Omental fat pad (tissue), 4 donors: ENCODE measurements around the gene CD40LG. TPM values are rescaled to one million over a fixed set of nuclear protein-coding genes. Genes with fewer than 3 reads are reported as not detected.

ENCODE experiments used
- ATAC-seq: fragments of 150-250 bp; one replicate; pipeline ENCODE4 v1.9.1; 2016; ENCODE audit warnings: mild to moderate bottlenecking, moderate library complexity; ENCODE audit not compliant: low FRiP score
- DNase-seq: peaks from one replicate; pipeline ENCODE4 v3.0.0-alpha.2; 2019; ENCODE audit warnings: low spot score
- total RNA-seq, 4 donors: library from RNA; depleted of rRNA; stranded (reverse); fragments of >200 nt; gene quantifications; one replicate each; pipeline ENCODE4 v1.1.0, GENCODE V29; 2016
- TF ChIP-seq, protein P1 (sequence below), 3 donors: fragments of 450-650 bp; IDR thresholded peaks; one replicate each; pipeline ENCODE4 v1.5.1; 2016 to 2017; ENCODE audit warnings: antibody characterized with exemption in 3 of 3, mild to moderate bottlenecking in 3 of 3, moderate library complexity in 2 of 3

CD40LG gene
- total RNA-seq, 4 donors from 2014 or later, result 0.36 to 1.4 (median 0.50) TPM; not detected in 1

DNA sequence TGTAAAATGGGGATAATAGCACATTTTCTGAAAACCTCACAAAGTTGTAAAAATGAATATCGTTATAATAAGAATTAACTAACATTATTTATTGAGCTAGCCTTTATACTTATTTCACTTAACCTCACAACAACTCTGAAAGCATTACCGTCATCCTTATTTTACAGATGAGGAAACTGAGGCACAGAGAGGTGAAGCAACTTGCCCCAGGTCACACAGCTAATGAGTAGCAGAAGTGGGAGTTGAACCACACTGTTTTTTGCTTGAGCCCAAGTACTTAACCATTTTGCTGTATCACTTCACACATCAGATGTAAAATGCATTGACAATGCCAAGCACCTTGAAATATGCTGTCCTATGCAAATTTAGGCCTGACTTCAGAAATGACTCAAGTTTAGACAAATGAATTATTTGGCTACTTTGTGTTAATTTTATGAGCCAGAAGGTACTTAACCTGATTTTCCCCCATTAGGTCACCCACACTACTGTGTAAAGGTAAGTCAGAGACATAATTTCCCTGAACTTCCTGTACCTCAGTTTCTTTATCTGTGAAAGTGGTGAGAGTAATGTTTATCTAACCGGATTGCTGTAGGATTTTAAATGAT lies 23.1 kb downstream of the CD40LG start:
- DNase-seq (no peak), ATAC-seq (no peak)
- TF ChIP-seq, protein P1, sequence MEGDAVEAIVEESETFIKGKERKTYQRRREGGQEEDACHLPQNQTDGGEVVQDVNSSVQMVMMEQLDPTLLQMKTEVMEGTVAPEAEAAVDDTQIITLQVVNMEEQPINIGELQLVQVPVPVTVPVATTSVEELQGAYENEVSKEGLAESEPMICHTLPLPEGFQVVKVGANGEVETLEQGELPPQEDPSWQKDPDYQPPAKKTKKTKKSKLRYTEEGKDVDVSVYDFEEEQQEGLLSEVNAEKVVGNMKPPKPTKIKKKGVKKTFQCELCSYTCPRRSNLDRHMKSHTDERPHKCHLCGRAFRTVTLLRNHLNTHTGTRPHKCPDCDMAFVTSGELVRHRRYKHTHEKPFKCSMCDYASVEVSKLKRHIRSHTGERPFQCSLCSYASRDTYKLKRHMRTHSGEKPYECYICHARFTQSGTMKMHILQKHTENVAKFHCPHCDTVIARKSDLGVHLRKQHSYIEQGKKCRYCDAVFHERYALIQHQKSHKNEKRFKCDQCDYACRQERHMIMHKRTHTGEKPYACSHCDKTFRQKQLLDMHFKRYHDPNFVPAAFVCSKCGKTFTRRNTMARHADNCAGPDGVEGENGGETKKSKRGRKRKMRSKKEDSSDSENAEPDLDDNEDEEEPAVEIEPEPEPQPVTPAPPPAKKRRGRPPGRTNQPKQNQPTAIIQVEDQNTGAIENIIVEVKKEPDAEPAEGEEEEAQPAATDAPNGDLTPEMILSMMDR (IDR thresholded peaks at IDR 0.05), result no peak

DNA sequence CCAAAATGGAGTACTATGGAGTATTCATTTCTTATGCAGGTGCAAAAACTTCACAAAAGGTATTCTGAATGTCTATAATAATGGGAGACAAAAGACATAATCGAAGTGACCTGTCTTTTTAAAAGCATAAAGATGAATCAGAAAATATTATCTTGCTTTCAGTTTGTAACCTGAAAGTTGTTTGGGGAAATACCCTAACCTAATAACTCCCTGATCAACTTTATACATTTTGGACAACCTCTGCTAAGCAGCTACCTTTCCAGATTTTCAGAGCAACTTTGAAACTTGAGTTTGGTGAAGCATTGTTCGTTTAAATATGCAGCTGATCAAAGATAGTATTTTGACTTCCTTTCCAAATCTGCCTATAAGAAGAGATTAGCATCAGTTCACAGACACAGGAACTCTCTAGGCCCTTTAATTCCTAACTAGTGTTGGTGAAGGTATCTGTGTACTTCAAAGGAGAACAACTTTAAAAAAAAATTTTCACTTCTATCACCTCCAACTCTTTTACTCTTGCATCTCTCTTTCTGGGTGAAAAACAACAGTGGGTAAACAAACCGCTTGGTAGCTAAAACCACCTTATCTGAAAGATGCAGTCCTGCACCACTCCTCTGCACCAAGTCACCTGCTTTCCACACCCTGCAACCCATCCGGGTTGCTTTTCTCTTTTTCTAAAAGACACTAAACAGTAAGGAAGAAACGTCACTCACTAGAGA lies 26.5 kb downstream of the CD40LG start:
- TF ChIP-seq, protein P1 (IDR thresholded peaks at IDR 0.05), result no peak
- ATAC-seq (no peak), DNase-seq (no peak)

DNA sequence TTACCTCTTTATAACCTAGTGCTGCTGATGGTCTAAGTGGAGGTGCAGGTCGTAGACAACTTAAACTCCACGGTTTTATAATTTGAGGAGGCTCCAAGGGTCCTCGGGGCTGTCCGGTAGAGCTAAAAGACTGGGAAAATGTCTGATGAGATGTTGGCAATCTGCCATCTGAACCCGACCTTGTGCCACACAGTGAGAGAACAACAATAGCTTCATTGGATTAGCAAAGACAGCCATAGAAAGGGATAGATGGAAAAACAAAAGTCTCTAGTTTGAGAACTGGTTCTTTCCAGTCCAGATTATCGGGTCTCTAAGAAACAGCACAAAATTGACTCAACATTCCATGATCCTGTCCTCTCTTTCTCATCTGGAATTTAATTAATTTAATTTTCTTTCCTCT lies 31.6 kb downstream of the CD40LG start:
- DNase-seq, result no peak
- ATAC-seq, result no peak
- TF ChIP-seq, protein P1 (IDR thresholded peaks at IDR 0.05), result no peak

DNA sequence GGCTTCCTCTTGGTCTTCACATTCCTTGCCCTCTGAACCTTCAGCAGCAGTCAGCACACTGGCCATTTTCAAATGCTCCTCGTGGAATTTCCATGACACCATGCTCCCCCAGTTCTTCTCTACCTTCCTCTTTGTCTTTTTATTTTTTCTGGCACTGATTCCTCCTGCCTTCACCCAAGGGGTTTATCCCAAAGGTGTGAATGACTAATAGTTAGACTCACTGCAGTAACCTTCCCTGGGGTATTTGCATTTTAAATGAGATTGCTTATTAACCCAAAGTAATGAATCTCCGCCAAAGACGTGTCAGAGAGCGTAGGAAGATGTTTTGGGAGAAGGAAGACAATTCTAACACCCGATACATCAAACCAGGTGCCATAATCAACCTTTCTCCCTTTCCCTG lies 36.2 kb downstream of the CD40LG start:
- DNase-seq (no peak), ATAC-seq (no peak)
- TF ChIP-seq, protein P1 (IDR thresholded peaks at IDR 0.05), result no peak

DNA sequence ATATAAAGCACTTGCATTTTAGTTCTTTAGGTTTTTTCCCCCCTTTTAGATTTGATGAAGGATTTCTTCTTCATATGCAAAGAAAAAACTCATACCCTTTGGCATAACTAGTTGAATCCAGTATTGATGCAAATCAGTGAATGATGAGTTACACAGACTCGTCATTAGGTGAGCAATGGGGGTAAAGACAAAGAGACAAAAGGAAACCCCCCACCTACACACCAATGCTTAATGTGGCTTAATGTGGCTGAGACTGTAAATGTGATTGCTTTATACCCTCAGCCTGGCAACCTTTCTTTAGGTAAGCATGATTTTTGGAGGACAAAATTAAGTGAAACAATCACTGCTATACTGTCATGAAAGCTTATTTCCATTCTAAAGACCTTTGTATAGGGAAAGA lies 39.5 kb downstream of the CD40LG start:
- TF ChIP-seq, protein P1 (IDR thresholded peaks at IDR 0.05), result no peak
- no peak for ATAC-seq
- DNase-seq, result no peak

DNA sequence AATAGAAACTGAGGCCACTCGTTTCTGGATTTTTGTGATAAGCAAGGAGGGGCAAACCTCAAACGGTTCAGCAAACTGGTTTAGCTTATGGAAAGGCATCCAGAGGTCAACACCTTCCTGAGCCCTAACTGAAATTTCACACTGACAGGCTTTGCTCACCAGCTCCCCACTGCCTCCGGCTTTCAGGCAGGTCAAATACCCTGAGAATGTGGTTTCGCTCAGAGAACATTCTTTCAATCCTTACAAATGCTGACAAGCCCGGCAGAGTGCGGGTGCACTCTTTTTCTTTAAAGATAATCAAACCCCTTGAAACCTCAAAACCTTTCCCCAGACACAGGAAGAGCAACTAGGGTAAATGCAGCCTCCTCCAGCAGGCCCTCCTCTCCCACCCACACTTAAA lies 41.5 kb downstream of the CD40LG start:
- ATAC-seq, result no peak
- no peak for DNase-seq
- TF ChIP-seq, protein P1 (IDR thresholded peaks at IDR 0.05), result no peak
